A549 treated with RU486 at 1 μM for 4 hours (cell line): ENCODE measurements around the gene PPM1H. TPM values are rescaled to one million over a fixed set of nuclear protein-coding genes. Genes with fewer than 3 reads are reported as not detected.

Source experiments
- total RNA-seq: library from RNA; stranded (reverse); fragments of 200-300 nt; extraction: Qiagen RNA extraction; gene quantifications from 5 replicates; pipeline ENCODE4 v1.2.3, GENCODE V29; 2022; ENCODE audit warnings: low read depth

Gene PPM1H, protein sequence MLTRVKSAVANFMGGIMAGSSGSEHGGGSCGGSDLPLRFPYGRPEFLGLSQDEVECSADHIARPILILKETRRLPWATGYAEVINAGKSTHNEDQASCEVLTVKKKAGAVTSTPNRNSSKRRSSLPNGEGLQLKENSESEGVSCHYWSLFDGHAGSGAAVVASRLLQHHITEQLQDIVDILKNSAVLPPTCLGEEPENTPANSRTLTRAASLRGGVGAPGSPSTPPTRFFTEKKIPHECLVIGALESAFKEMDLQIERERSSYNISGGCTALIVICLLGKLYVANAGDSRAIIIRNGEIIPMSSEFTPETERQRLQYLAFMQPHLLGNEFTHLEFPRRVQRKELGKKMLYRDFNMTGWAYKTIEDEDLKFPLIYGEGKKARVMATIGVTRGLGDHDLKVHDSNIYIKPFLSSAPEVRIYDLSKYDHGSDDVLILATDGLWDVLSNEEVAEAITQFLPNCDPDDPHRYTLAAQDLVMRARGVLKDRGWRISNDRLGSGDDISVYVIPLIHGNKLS
- total RNA-seq: 6.9 to 8.8 TPM (median 7.2 TPM) in 5 replicates

GRCh38 chr12:62934799-62935674 is at the start of gene PPM1H:
Gene PPM1H, minus strand, starts transcription at chr12:62935150. Its CDS starts 414 bp downstream, at chr12:62934736.

Other genes starting within 250 kb of the PPM1H start
- gene AVPR1A, start 216.1 kb upstream of the PPM1H start, total RNA-seq: not detected in 5 replicates